ENCODE data around the gene ZNF292. TPM values are rescaled to one million over a fixed set of nuclear protein-coding genes. Genes with fewer than 3 reads are reported as not detected.

ZNF292 gene
- total RNA-seq, 1 donor from 2014 or later = 89.9 TPM

GRCh38 chr6:87242311-87242710 is 86.9 kb downstream of the ZNF292 start:
- no peak for DNase-seq
- no peak for TF ChIP-seq CTCF (IDR thresholded peaks at IDR 0.05; ENCODE audit: partially characterized antibody, unreplicated experiment)
- Mint-ChIP-seq H3K27ac (ENCODE audit: unreplicated experiment) (peak overlapping the region; percentile 91), H3K4me1 (ENCODE audit: low read depth, unreplicated experiment) (peaks cover 23% of the 10 kb centered on the region), H3K27me3 (ENCODE audit: unreplicated experiment) (peaks cover 5% of the 10 kb centered on the region), H3K36me3 (ENCODE audit: unreplicated experiment) (no peaks in the 10 kb centered on the region), H3K9me3 (ENCODE audit: unreplicated experiment) (peaks cover 9% of the 10 kb centered on the region), H3K4me3 (ENCODE audit: unreplicated experiment) (peak overlapping the region; percentile 34)

- H3K9me3 Mint-ChIP-seq (ENCODE audit: unreplicated experiment) = peaks cover 6% of the 10 kb centered on the region
- no peaks in the 10 kb centered on the region for H3K36me3 Mint-ChIP-seq (ENCODE audit: unreplicated experiment)
- H3K27me3 Mint-ChIP-seq (ENCODE audit: unreplicated experiment) = peaks cover 5% of the 10 kb centered on the region
- H3K27ac Mint-ChIP-seq (ENCODE audit: unreplicated experiment) = peak overlapping the region; percentile 52
- H3K4me3 Mint-ChIP-seq (ENCODE audit: unreplicated experiment) = no peak overlapping the region
- no peak for TF ChIP-seq CTCF (IDR thresholded peaks at IDR 0.05; ENCODE audit: partially characterized antibody, unreplicated experiment)
- DNase-seq = no peak
- H3K4me1 Mint-ChIP-seq (ENCODE audit: low read depth, unreplicated experiment) = peaks cover 23% of the 10 kb centered on the region
Observed at GRCh38 chr6:87243812-87244211, 88.4 kb downstream of the ZNF292 start.

GRCh38 chr6:87244380-87244779 is 89.0 kb downstream of the ZNF292 start:
- no peak for TF ChIP-seq CTCF (IDR thresholded peaks at IDR 0.05; ENCODE audit: partially characterized antibody, unreplicated experiment)
- Mint-ChIP-seq H3K36me3 (ENCODE audit: unreplicated experiment) (no peaks in the 10 kb centered on the region), H3K4me3 (ENCODE audit: unreplicated experiment) (no peak overlapping the region), H3K9me3 (ENCODE audit: unreplicated experiment) (peaks cover 6% of the 10 kb centered on the region), H3K27me3 (ENCODE audit: unreplicated experiment) (peaks cover 5% of the 10 kb centered on the region), H3K4me1 (ENCODE audit: low read depth, unreplicated experiment) (peaks cover 23% of the 10 kb centered on the region), H3K27ac (ENCODE audit: unreplicated experiment) (no peak overlapping the region)
- no peak for DNase-seq

- Mint-ChIP-seq H3K4me3 (ENCODE audit: unreplicated experiment) (no peak overlapping the region), H3K27me3 (ENCODE audit: unreplicated experiment) (peaks cover 4% of the 10 kb centered on the region), H3K4me1 (ENCODE audit: low read depth, unreplicated experiment) (no peaks in the 10 kb centered on the region), H3K36me3 (ENCODE audit: unreplicated experiment) (peaks cover 10% of the 10 kb centered on the region), H3K9me3 (ENCODE audit: unreplicated experiment) (no peaks in the 10 kb centered on the region), H3K27ac (ENCODE audit: unreplicated experiment) (no peak overlapping the region)
- DNase-seq = no peak
- TF ChIP-seq CTCF (IDR thresholded peaks at IDR 0.05; ENCODE audit: partially characterized antibody, unreplicated experiment) = no peak
Observed at GRCh38 chr6:87250019-87250418, 94.7 kb downstream of the ZNF292 start.

- TF ChIP-seq CTCF (IDR thresholded peaks at IDR 0.05; ENCODE audit: partially characterized antibody, unreplicated experiment) = no peak
- Mint-ChIP-seq H3K27ac (ENCODE audit: unreplicated experiment) (no peak overlapping the region), H3K9me3 (ENCODE audit: unreplicated experiment) (no peaks in the 10 kb centered on the region), H3K4me3 (ENCODE audit: unreplicated experiment) (no peak overlapping the region), H3K36me3 (ENCODE audit: unreplicated experiment) (peaks cover 13% of the 10 kb centered on the region), H3K27me3 (ENCODE audit: unreplicated experiment) (peaks cover 4% of the 10 kb centered on the region), H3K4me1 (ENCODE audit: low read depth, unreplicated experiment) (no peaks in the 10 kb centered on the region)
- no peak for DNase-seq
Observed at GRCh38 chr6:87251225-87251624, 95.9 kb downstream of the ZNF292 start.

Measured in glutamatergic neuron (in vitro differentiated cells).